ENCODE results near the gene SSR2.

SSR2 gene

GRCh38 chr1:156021093-156021428, 310 bp upstream of the SSR2 start:
- H3K4me3 ChIP-seq (ENCODE audit: low read length): peak overlapping the region; percentile 91
- no peak for DNase-seq (ENCODE audit: low read depth)
- no peak for TF ChIP-seq CTCF (conservative IDR thresholded peaks at IDR 0.05; ENCODE audit: low read depth, low read length)

GRCh38 chr1:156019946-156020292, 832 bp downstream of the SSR2 start:
- no peak for DNase-seq (ENCODE audit: low read depth)
- TF ChIP-seq CTCF (conservative IDR thresholded peaks at IDR 0.05; ENCODE audit: low read depth, low read length): no peak
- peak overlapping the region; percentile 91 for H3K4me3 ChIP-seq (ENCODE audit: low read length)

GRCh38 chr1:156014829-156015228, 5.9 kb downstream of the SSR2 start:
- DNase-seq (ENCODE audit: low read depth): no peak
- no peak overlapping the region for H3K4me3 ChIP-seq (ENCODE audit: low read length)
- TF ChIP-seq CTCF (conservative IDR thresholded peaks at IDR 0.05; ENCODE audit: low read depth, low read length): no peak

GRCh38 chr1:156012051-156012817, 8.5 kb downstream of the SSR2 start:
- no peak overlapping the region for H3K4me3 ChIP-seq (ENCODE audit: low read length)
- no peak for DNase-seq (ENCODE audit: low read depth)
- TF ChIP-seq CTCF (conservative IDR thresholded peaks at IDR 0.05; ENCODE audit: low read depth, low read length): no peak

GRCh38 chr1:156009404-156009803, 11.3 kb downstream of the SSR2 start:
- no peak overlapping the region for H3K4me3 ChIP-seq (ENCODE audit: low read length)
- no peak for DNase-seq (ENCODE audit: low read depth)
- no peak for TF ChIP-seq CTCF (conservative IDR thresholded peaks at IDR 0.05; ENCODE audit: low read depth, low read length)

GRCh38 chr1:156006666-156007376, 13.9 kb downstream of the SSR2 start:
- no peak for DNase-seq (ENCODE audit: low read depth)
- no peak overlapping the region for H3K4me3 ChIP-seq (ENCODE audit: low read length)
- no peak for TF ChIP-seq CTCF (conservative IDR thresholded peaks at IDR 0.05; ENCODE audit: low read depth, low read length)
